ENCODE results near the gene H3-3A. TPM values are rescaled to one million over a fixed set of nuclear protein-coding genes. Genes with fewer than 3 reads are reported as not detected.

H3-3A gene
- total RNA-seq, 2 donors from 2014 or later: 400 to 481 TPM

- DNase-seq (ENCODE audit: low spot score): no peak
- Histone ChIP-seq H3K27me3 (replicated peaks; ENCODE audit: insufficient read depth) (no peaks in the 10 kb centered on the region), H3K9me3 (no peaks in the 10 kb centered on the region), H3K4me3 (no peak overlapping the region), H3K27ac (no peak overlapping the region), H3K4me1 (replicated peaks) (no peaks in the 10 kb centered on the region), H3K36me3 (no peaks in the 10 kb centered on the region)
- 87% methylated on average over 3 of the region's 3 CpGs for WGBS
- intact Hi-C loops (cut with DNase I): no loop called here
- TF ChIP-seq POLR2AphosphoS5 (IDR thresholded peaks at IDR 0.05): no peak
- TF ChIP-seq POLR2A (IDR thresholded peaks at IDR 0.05): no peak
- no peak for TF ChIP-seq CTCF (IDR thresholded peaks at IDR 0.05)
Observed at GRCh38 chr1:226098870-226099835, 36.6 kb downstream of the H3-3A start.

- no peak for DNase-seq (ENCODE audit: low spot score)
- 20% methylated on average over 32 of the region's 32 CpGs for WGBS
- no peak overlapping the region for H3K27ac ChIP-seq
- no peak for TF ChIP-seq CTCF (IDR thresholded peaks at IDR 0.05)
- TF ChIP-seq POLR2A (IDR thresholded peaks at IDR 0.05): no peak
- no peak for TF ChIP-seq POLR2AphosphoS5 (IDR thresholded peaks at IDR 0.05)
- H3K36me3 ChIP-seq: no peaks in the 10 kb centered on the region
- no peaks in the 10 kb centered on the region for H3K9me3 ChIP-seq
- intact Hi-C loops (cut with DNase I): no loop called here
- H3K4me1 ChIP-seq (replicated peaks): no peaks in the 10 kb centered on the region
- no peaks in the 10 kb centered on the region for H3K27me3 ChIP-seq (replicated peaks; ENCODE audit: insufficient read depth)
- H3K4me3 ChIP-seq: peak overlapping the region; percentile 19 to 28
Observed at GRCh38 chr1:226100436-226101391, 38.2 kb downstream of the H3-3A start.

- H3K27ac ChIP-seq: no peak overlapping the region
- intact Hi-C loops (cut with DNase I): no loop called here
- 83% methylated on average over 8 of the region's 8 CpGs for WGBS
- no peaks in the 10 kb centered on the region for H3K27me3 ChIP-seq (replicated peaks; ENCODE audit: insufficient read depth)
- DNase-seq (ENCODE audit: low spot score): no peak
- no peaks in the 10 kb centered on the region for H3K9me3 ChIP-seq
- TF ChIP-seq POLR2AphosphoS5 (IDR thresholded peaks at IDR 0.05): no peak
- TF ChIP-seq POLR2A (IDR thresholded peaks at IDR 0.05): no peak
- no peak for TF ChIP-seq CTCF (IDR thresholded peaks at IDR 0.05)
- no peak overlapping the region for H3K4me3 ChIP-seq
- H3K36me3 ChIP-seq: no peaks in the 10 kb centered on the region
- peaks cover 4% of the 10 kb centered on the region for H3K4me1 ChIP-seq (replicated peaks)
Observed at GRCh38 chr1:226104671-226105121, 42.2 kb downstream of the H3-3A start.

GRCh38 chr1:226107471-226108460 lies 45.2 kb downstream of the H3-3A start:
- Histone ChIP-seq H3K4me1 (replicated peaks) (peaks cover 7% of the 10 kb centered on the region), H3K27ac (peak overlapping the region; percentile 20 to 96), H3K9me3 (no peaks in the 10 kb centered on the region), H3K4me3 (no peak overlapping the region), H3K36me3 (no peaks in the 10 kb centered on the region), H3K27me3 (replicated peaks; ENCODE audit: insufficient read depth) (no peaks in the 10 kb centered on the region)
- intact Hi-C loops (cut with DNase I): no loop called here
- WGBS: 66% methylated on average over 3 of the region's 3 CpGs
- peak; percentile 21 for DNase-seq (ENCODE audit: low spot score)
- no peak for TF ChIP-seq POLR2A (IDR thresholded peaks at IDR 0.05)
- TF ChIP-seq CTCF (IDR thresholded peaks at IDR 0.05): peak in 1 of 4 experiments; percentile 25
